ENCODE measurements around the gene SAT1.

DNA sequence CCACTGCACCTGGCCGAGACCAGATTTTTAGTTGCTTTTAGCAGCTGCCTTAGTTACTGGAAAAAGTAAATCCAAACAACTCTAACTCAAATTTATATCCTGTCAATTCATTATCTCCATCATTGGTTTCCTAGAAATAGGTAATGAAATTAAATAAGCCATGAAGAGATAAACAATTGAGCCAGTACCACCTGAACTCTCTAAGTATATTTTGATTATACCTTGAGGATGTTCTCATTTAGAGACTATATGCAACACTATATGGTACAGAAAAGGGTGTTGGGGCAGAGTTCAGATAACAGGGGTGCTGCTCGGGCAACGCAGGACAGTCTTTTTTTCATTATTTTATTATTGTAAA is 35.0 kb downstream of the SAT1 start:
- no peak for TF ChIP-seq CTCF (IDR thresholded peaks at IDR 0.05)
- no peak for TF ChIP-seq POLR2A (IDR thresholded peaks at IDR 0.05)
